Uterus (tissue), 4 donors: ENCODE results near the gene CDSN. TPM values are rescaled to one million over a fixed set of nuclear protein-coding genes. Genes with fewer than 3 reads are reported as not detected.
"Not testable (repeated sequence)": the region's sequence is repeated elsewhere in the genome, so short reads cannot be mapped to it uniquely, and the experiment has no call there.

Source experiments
- DNase-seq, 2 donors: peaks; one replicate each; pipeline ENCODE4 v3.0.0-alpha.2; 2019 to 2020
- H3K27ac ChIP-seq, 2 donors: fragments of 200-600 bp; sonication (generic); 1 replicate in 1 of 2; 2 replicates in 1 of 2; pipeline ENCODE4 v1.5.1; 2016 to 2018
- H3K27me3 ChIP-seq, 2 donors: fragments of 200-600 bp; sonication (generic); one replicate each; pipeline ENCODE4 v1.5.1; 2018 to 2019; ENCODE audit warnings: control low read depth in 1 of 2
- H3K36me3 ChIP-seq, 2 donors: fragments of 200-600 bp; sonication (generic); one replicate each; pipeline ENCODE4 v1.5.1; 2019; ENCODE audit warnings: control low read depth in 1 of 2
- H3K4me1 ChIP-seq, 2 donors: fragments of 200-600 bp; sonication (generic); one replicate each; pipeline ENCODE4 v1.5.1; 2018 to 2019; ENCODE audit warnings: control low read depth in 1 of 2
- H3K4me3 ChIP-seq, 2 donors: fragments of 200-600 bp; sonication (generic); 1 replicate in 1 of 2; 2 replicates in 1 of 2; pipeline ENCODE4 v1.5.1; 2018 to 2019; ENCODE audit warnings: mild to moderate bottlenecking in 1 of 2
- H3K9me3 ChIP-seq, 2 donors: fragments of 200-600 bp; sonication (generic); one replicate each; pipeline ENCODE4 v1.5.1; 2019; ENCODE audit warnings: control low read depth in 1 of 2
- POLR2A ChIP-seq, 2 donors: fragments of 450-650 bp; IDR thresholded peaks; one replicate each; pipeline ENCODE4 v1.6.1; 2016; ENCODE audit warnings: antibody characterized with exemption in 2 of 2, mild to moderate bottlenecking in 1 of 2, moderate library complexity in 1 of 2
- intact Hi-C: fragments of 100-400 bp; cut with DNase I; formaldehyde crosslinking; loops from one replicate; pipeline ENCODE4 v1.15.1; 2023; ENCODE audit warnings: low total_unique reads
- total RNA-seq, 4 donors: library from RNA; depleted of rRNA in 3 of 4; stranded (reverse); fragments of >200 nt in 3 of 4; gene quantifications; one replicate each; pipeline versions ENCODE4 v1.1.0 to v1.2.4, GENCODE V29; 2014 to 2023
- TF ChIP-seq, protein P1 (sequence below), 4 experiments: fragments of 200-600 bp in 2 of 4; fragments of 450-650 bp in 2 of 4; sonication (generic) in 2 of 4; IDR thresholded peaks; one replicate each; pipeline ENCODE4 v1.5.1; 2016 to 2019; ENCODE audit warnings: antibody characterized with exemption in 4 of 4, mild to moderate bottlenecking in 2 of 4, moderate library complexity in 1 of 4
- donor health status: DM: yes; HTN: yes; CAD: no.

Gene CDSN
- total RNA-seq, 4 donors from 2014 or later: 0.28 TPM; not detected in 3

DNA sequence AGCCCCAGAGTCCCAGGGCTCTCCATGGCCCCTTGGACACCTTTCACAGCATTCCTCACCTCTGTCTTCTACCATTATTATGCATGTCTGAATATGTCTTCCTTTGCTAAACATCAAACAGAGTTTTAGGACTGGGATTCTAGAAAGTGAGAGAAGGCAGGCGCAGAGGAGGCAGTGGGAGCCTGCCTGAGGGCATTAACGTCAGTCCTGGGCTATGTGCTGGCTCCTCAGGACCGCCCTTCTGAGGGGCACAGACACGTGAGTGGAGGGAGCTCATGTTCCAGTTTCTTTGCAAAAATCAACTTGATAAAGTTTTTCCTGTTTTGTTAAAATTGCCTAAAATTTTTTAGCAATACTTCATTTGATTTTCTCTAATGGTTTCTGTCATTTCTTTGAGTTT lies 45.8 kb downstream of the CDSN start:
- peaks cover 0 to 3% of the 10 kb centered on the region in 2 donors for H3K4me1 ChIP-seq
- H3K27me3 ChIP-seq: no peaks in the 10 kb centered on the region
- H3K36me3 ChIP-seq: no peaks in the 10 kb centered on the region
- no peak overlapping the region for H3K4me3 ChIP-seq
- intact Hi-C loops: no loop called here
- no peaks in the 10 kb centered on the region for H3K9me3 ChIP-seq
- H3K27ac ChIP-seq: no peak overlapping the region
- DNase-seq: no peak
- TF ChIP-seq POLR2A (IDR thresholded peaks at IDR 0.05): no peak
- TF ChIP-seq, protein P1, sequence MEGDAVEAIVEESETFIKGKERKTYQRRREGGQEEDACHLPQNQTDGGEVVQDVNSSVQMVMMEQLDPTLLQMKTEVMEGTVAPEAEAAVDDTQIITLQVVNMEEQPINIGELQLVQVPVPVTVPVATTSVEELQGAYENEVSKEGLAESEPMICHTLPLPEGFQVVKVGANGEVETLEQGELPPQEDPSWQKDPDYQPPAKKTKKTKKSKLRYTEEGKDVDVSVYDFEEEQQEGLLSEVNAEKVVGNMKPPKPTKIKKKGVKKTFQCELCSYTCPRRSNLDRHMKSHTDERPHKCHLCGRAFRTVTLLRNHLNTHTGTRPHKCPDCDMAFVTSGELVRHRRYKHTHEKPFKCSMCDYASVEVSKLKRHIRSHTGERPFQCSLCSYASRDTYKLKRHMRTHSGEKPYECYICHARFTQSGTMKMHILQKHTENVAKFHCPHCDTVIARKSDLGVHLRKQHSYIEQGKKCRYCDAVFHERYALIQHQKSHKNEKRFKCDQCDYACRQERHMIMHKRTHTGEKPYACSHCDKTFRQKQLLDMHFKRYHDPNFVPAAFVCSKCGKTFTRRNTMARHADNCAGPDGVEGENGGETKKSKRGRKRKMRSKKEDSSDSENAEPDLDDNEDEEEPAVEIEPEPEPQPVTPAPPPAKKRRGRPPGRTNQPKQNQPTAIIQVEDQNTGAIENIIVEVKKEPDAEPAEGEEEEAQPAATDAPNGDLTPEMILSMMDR (IDR thresholded peaks at IDR 0.05): no peak

DNA sequence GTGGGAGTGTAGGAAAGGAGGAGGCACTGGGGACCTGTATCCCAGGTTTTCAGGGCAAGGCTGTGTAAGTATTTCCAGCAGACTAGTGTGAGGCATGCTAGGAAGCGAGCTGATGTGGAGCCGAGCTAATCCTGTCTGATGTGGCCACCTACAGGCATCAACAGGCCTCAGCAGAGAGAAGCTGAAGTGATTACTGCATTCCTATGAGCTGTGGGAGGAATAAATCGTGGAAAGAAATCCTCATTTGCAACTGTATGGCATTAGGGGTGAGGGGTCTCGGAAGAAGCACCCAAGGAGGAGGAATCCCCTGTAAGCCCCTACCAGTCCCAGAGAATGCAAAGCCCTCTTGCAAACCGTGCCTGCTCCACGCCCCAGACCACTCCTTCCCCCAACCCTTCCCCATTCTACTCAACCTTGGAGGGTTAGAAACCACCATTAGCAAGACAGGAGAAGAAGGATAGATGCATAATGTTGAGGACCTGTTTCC lies 49.5 kb downstream of the CDSN start:
- intact Hi-C loops: no loop called here
- no peak for TF ChIP-seq POLR2A (IDR thresholded peaks at IDR 0.05)
- TF ChIP-seq, protein P1 (IDR thresholded peaks at IDR 0.05): peak; percentile 24 to 52 (median 40)
- H3K36me3 ChIP-seq: no peaks in the 10 kb centered on the region
- H3K4me3 ChIP-seq: no peak overlapping the region
- no peaks in the 10 kb centered on the region for H3K9me3 ChIP-seq
- H3K4me1 ChIP-seq: no peaks in the 10 kb centered on the region
- no peaks in the 10 kb centered on the region for H3K27me3 ChIP-seq
- peak in 1 of 2 donors; percentile 24 for DNase-seq
- H3K27ac ChIP-seq: no peak overlapping the region

DNA sequence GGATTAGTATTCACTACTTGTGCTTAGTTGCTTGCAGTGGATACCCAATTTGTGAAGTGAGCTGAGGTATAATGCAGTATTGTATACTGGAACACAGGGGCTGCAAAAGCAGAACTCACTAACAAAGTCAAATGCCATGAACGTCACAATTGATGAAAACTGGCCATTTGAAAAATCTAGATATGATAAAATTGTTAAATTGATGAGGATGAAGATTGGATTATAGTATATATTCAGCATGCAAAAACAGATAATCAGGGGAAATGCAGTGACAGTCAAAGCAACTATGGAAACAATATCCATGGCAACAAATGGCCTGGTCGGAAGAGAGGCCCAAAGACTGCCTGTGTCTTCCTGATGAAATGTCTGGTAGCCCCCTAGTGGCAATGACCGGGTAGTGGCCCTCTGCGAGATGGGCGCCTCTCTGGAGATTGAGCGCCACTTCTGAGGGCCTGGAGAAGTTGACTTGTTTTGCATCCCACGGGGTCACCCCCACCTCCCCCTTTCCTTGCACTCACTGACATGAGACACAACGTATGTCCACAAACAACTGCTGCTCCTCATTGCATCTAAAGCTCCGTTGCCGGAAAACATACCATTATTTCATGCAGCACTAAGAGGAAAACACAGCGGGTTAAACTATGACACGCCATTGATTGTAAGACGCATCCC lies 51.4 kb downstream of the CDSN start:
- no peaks in the 10 kb centered on the region for H3K9me3 ChIP-seq
- intact Hi-C loops: no loop called here
- H3K4me3 ChIP-seq: no peak overlapping the region
- no peaks in the 10 kb centered on the region for H3K27me3 ChIP-seq
- peak; percentile 63 to 75 for DNase-seq
- H3K4me1 ChIP-seq: no peaks in the 10 kb centered on the region
- TF ChIP-seq POLR2A (IDR thresholded peaks at IDR 0.05): no peak
- TF ChIP-seq, protein P1 (IDR thresholded peaks at IDR 0.05): peak; percentile 60 to 69 (median 65)
- H3K27ac ChIP-seq: no peak overlapping the region
- H3K36me3 ChIP-seq: no peaks in the 10 kb centered on the region

DNA sequence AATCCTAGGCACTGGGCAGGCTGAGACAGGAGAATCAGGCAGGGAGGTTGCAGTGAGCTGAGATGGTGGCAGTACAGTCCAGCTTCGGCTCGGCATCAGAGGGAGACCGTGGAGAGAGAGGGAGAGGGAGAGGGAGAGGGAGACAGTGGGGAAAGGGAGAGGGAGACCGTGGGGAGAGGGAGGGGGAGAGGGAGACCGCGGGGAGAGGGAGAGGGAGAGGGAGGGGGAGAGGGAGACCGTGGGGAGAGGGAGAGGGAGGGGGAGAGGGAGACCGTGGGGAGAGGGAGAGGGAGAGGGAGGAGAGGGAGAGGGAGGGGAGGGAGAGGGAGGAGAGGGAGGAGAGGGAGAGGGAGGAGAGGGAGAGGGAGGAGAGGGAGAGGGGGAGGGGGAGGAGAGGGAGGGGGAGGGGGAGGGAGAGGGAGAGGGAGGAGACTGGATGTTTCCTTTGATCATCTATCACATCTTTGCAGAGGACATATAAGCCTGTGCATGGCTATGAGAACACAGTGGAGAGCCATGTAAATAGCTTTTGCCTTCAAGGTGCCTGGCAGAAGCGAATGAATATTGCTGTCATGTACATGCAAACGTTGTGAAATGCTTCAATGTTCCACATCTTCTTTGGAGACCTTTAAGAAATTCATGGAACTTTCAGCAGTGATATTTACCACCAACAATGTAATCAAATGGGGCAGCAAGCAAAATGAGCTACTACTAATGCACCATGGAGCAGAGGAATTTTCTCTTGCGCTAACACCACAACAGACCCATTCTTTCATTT lies 52.2 kb downstream of the CDSN start:
- H3K27me3 ChIP-seq, H3K4me1 ChIP-seq, H3K4me3 ChIP-seq, H3K36me3 ChIP-seq, H3K9me3 ChIP-seq, intact Hi-C loops, H3K27ac ChIP-seq, DNase-seq: not testable (repeated sequence)

DNA sequence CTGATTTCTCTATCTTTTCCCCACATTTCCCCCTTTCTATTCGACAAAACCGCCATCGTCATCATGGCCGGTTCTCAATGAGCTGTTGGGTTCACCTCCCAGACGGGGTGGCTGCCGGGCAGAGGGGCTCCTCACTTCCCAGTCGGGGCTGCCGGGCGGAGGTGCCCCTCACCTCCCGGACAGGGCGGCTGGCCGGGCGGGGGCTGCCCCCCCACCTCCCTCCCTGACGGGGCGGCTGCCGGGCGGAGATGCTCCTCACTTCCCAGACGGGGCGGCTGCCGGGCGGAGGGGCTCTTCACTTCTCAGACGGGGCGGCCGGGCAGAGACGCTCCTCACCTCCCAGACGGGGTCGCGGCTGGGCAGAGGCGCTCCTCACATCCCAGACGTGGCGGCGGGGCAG lies 53.2 kb downstream of the CDSN start:
- intact Hi-C loops, H3K4me3 ChIP-seq, H3K9me3 ChIP-seq, H3K27me3 ChIP-seq, H3K36me3 ChIP-seq, H3K4me1 ChIP-seq, H3K27ac ChIP-seq, DNase-seq: not testable (repeated sequence)

DNA sequence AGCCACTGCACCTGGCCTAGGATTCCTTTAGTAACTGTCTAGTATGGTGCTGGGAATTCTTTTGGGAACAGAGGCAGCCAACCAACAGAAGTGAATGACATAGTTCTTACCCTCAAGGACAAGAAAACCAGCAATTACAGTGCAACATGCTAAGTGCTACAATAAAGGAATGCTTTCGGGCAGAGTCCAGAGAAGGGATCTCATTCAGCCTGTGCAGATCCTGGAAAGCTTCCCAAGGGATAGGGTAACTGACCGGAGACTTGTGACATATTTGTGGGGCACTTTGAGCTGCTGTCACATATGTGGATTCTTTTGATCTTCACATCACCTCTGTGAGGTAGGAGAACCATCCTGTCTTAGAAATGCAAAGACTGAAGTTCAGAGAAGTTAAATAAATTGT lies 54.7 kb downstream of the CDSN start:
- no peaks in the 10 kb centered on the region for H3K4me1 ChIP-seq
- TF ChIP-seq POLR2A (IDR thresholded peaks at IDR 0.05): no peak
- TF ChIP-seq, protein P1 (IDR thresholded peaks at IDR 0.05): no peak
- H3K27ac ChIP-seq: no peak overlapping the region
- intact Hi-C loops: no loop called here
- no peak overlapping the region for H3K4me3 ChIP-seq
- DNase-seq: no peak
- no peaks in the 10 kb centered on the region for H3K9me3 ChIP-seq
- H3K27me3 ChIP-seq: no peaks in the 10 kb centered on the region
- H3K36me3 ChIP-seq: no peaks in the 10 kb centered on the region
